ENCODE measurements around the gene DESI2. TPM values are rescaled to one million over a fixed set of nuclear protein-coding genes. Genes with fewer than 3 reads are reported as not detected.
"Not testable (repeated sequence)": the region's sequence is repeated elsewhere in the genome, so short reads cannot be mapped to it uniquely, and the experiment has no call there.

The DESI2 gene
- total and polyA plus RNA-seq, 2 experiments from 2014 or later = 43.9 to 65.9 TPM

GRCh38 chr1:244678697-244679096 is 25.8 kb downstream of the DESI2 start:
- no peak for DNase-seq
- H2AFZ ChIP-seq = no peak overlapping the region
- H3K27ac ChIP-seq = no peak overlapping the region
- no peak overlapping the region for H3K4me2 ChIP-seq (ENCODE audit: unreplicated experiment)
- H3K9me3 ChIP-seq (ENCODE audit: low read depth) = no peaks in the 10 kb centered on the region
- WGBS, 2 experiments (ENCODE audit: low coverage in 1 of 2, low lambda C conversion rate in 2 of 2, missing lambda C conversion rate in 2 of 2) = 75 to 81% methylated on average over 6 of the region's 6 CpGs
- H3K4me3 ChIP-seq = no peak overlapping the region
- no peaks in the 10 kb centered on the region for H3K36me3 ChIP-seq (ENCODE audit: low read depth)
- peaks cover 96% of the 10 kb centered on the region for H3K79me2 ChIP-seq (ENCODE audit: insufficient read depth)
- H4K20me1 ChIP-seq (ENCODE audit: insufficient read depth) = no peaks in the 10 kb centered on the region
- TF ChIP-seq EZH2 (IDR thresholded peaks at IDR 0.05; ENCODE audit: insufficient read depth, poor library complexity, severe bottlenecking) (no peak), EZH2phosphoT487 (IDR thresholded peaks at IDR 0.05; ENCODE audit: insufficient read depth, low read depth) (no peak)
- peaks cover 16% of the 10 kb centered on the region; the same call in 1 of the 2 replicates for H3K4me1 ChIP-seq (ENCODE audit: insufficient read depth)
- no peaks in the 10 kb centered on the region for H3K27me3 ChIP-seq (replicated peaks; ENCODE audit: insufficient read depth)
- peaks cover under 1% of the 10 kb centered on the region; the same call in 1 of the 2 replicates for H3F3A ChIP-seq (ENCODE audit: insufficient read depth)
- no peak overlapping the region for H3K9ac ChIP-seq
- in situ Hi-C loops (cut with MboI) = no loop called here
- H3K9me2 ChIP-seq (ENCODE audit: insufficient read depth) = no peaks in the 10 kb centered on the region

- Histone ChIP-seq H3K9ac (no peak overlapping the region), H3K27ac (no peak overlapping the region), H3K4me1 (ENCODE audit: insufficient read depth) (peaks cover 14% of the 10 kb centered on the region; the same call in 1 of the 2 replicates), H4K20me1 (ENCODE audit: insufficient read depth) (no peaks in the 10 kb centered on the region), H3K27me3 (replicated peaks; ENCODE audit: insufficient read depth) (no peaks in the 10 kb centered on the region), H3K79me2 (ENCODE audit: insufficient read depth) (peaks cover 96% of the 10 kb centered on the region), H3K4me3 (no peak overlapping the region), H3F3A (ENCODE audit: insufficient read depth) (no peaks in the 10 kb centered on the region), H3K9me3 (ENCODE audit: low read depth) (no peaks in the 10 kb centered on the region), H2AFZ (no peak overlapping the region), H3K4me2 (ENCODE audit: unreplicated experiment) (no peak overlapping the region), H3K9me2 (ENCODE audit: insufficient read depth) (no peaks in the 10 kb centered on the region), H3K36me3 (ENCODE audit: low read depth) (no peaks in the 10 kb centered on the region)
- WGBS, 2 experiments (ENCODE audit: low coverage in 1 of 2, low lambda C conversion rate in 2 of 2, missing lambda C conversion rate in 2 of 2) = 65 to 74% methylated on average over 1 of the region's 1 CpG
- DNase-seq = peak; percentile 64
- in situ Hi-C loops (cut with MboI) = no loop called here
- no peak for TF ChIP-seq EZH2phosphoT487 (IDR thresholded peaks at IDR 0.05; ENCODE audit: insufficient read depth, low read depth)
- no peak for TF ChIP-seq EZH2 (IDR thresholded peaks at IDR 0.05; ENCODE audit: insufficient read depth, poor library complexity, severe bottlenecking)
Measured at GRCh38 chr1:244680667-244681066, 27.7 kb downstream of the DESI2 start.

- H3K9me2 ChIP-seq (ENCODE audit: insufficient read depth); H2AFZ ChIP-seq; H3K9ac ChIP-seq; H4K20me1 ChIP-seq (ENCODE audit: insufficient read depth); H3K9me3 ChIP-seq (ENCODE audit: low read depth); H3K4me2 ChIP-seq (ENCODE audit: unreplicated experiment); DNase-seq; H3K4me3 ChIP-seq; H3K27me3 ChIP-seq (replicated peaks; ENCODE audit: insufficient read depth); in situ Hi-C loops (cut with MboI); H3F3A ChIP-seq (ENCODE audit: insufficient read depth); H3K27ac ChIP-seq; H3K36me3 ChIP-seq (ENCODE audit: low read depth): not testable (repeated sequence)
- Histone ChIP-seq H3K4me1 (ENCODE audit: insufficient read depth) (peaks cover 14% of the 10 kb centered on the region; the same call in 1 of the 2 replicates), H3K79me2 (ENCODE audit: insufficient read depth) (peaks cover 92% of the 10 kb centered on the region)
- 98% methylated on average over 4 of the region's 4 CpGs for WGBS, 2 experiments (ENCODE audit: low coverage in 1 of 2, low lambda C conversion rate in 2 of 2, missing lambda C conversion rate in 2 of 2)
Measured at GRCh38 chr1:244682087-244682486, 29.2 kb downstream of the DESI2 start.

GRCh38 chr1:244695937-244696336 is 43.0 kb downstream of the DESI2 start:
- Histone ChIP-seq H4K20me1 (ENCODE audit: insufficient read depth) (no peaks in the 10 kb centered on the region; the same call in 1 of the 2 replicates), H3K4me3 (no peak overlapping the region), H3K9me3 (ENCODE audit: low read depth) (no peaks in the 10 kb centered on the region), H3K27me3 (replicated peaks; ENCODE audit: insufficient read depth) (no peaks in the 10 kb centered on the region), H3K4me2 (ENCODE audit: unreplicated experiment) (no peak overlapping the region), H3K36me3 (ENCODE audit: low read depth) (peaks cover 26% of the 10 kb centered on the region; the same call in 1 of the 2 replicates), H3K27ac (no peak overlapping the region), H3K4me1 (ENCODE audit: insufficient read depth) (no peaks in the 10 kb centered on the region), H3K9ac (no peak overlapping the region), H2AFZ (no peak overlapping the region), H3F3A (ENCODE audit: insufficient read depth) (no peaks in the 10 kb centered on the region), H3K9me2 (ENCODE audit: insufficient read depth) (no peaks in the 10 kb centered on the region), H3K79me2 (ENCODE audit: insufficient read depth) (no peaks in the 10 kb centered on the region)
- 92 to 99% methylated on average over 2 of the region's 2 CpGs for WGBS, 2 experiments (ENCODE audit: low coverage in 1 of 2, low lambda C conversion rate in 2 of 2, missing lambda C conversion rate in 2 of 2)
- no peak for DNase-seq
- TF ChIP-seq EZH2phosphoT487 (IDR thresholded peaks at IDR 0.05; ENCODE audit: insufficient read depth, low read depth) (no peak), EZH2 (IDR thresholded peaks at IDR 0.05; ENCODE audit: insufficient read depth, poor library complexity, severe bottlenecking) (no peak)
- in situ Hi-C loops (cut with MboI) = no loop called here

- Histone ChIP-seq H3K27ac (no peak overlapping the region), H3K4me1 (ENCODE audit: insufficient read depth) (no peaks in the 10 kb centered on the region), H3K9me2 (ENCODE audit: insufficient read depth) (no peaks in the 10 kb centered on the region), H2AFZ (no peak overlapping the region), H3K36me3 (ENCODE audit: low read depth) (peaks cover 16% of the 10 kb centered on the region; the same call in 1 of the 2 replicates), H3K4me2 (ENCODE audit: unreplicated experiment) (no peak overlapping the region), H3K9ac (no peak overlapping the region), H4K20me1 (ENCODE audit: insufficient read depth) (no peaks in the 10 kb centered on the region), H3K9me3 (ENCODE audit: low read depth) (no peaks in the 10 kb centered on the region), H3K27me3 (replicated peaks; ENCODE audit: insufficient read depth) (no peaks in the 10 kb centered on the region), H3F3A (ENCODE audit: insufficient read depth) (no peaks in the 10 kb centered on the region), H3K4me3 (no peak overlapping the region), H3K79me2 (ENCODE audit: insufficient read depth) (no peaks in the 10 kb centered on the region)
- in situ Hi-C loops (cut with MboI) = no loop called here
- no peak for DNase-seq
- TF ChIP-seq EZH2 (IDR thresholded peaks at IDR 0.05; ENCODE audit: insufficient read depth, poor library complexity, severe bottlenecking) (no peak), EZH2phosphoT487 (IDR thresholded peaks at IDR 0.05; ENCODE audit: insufficient read depth, low read depth) (no peak)
- 92 to 100% methylated on average over 4 of the region's 4 CpGs for WGBS, 2 experiments (ENCODE audit: low coverage in 1 of 2, low lambda C conversion rate in 2 of 2, missing lambda C conversion rate in 2 of 2)
Measured at GRCh38 chr1:244699741-244700140, 46.8 kb downstream of the DESI2 start.
